Activated CD8-positive, alpha-beta T cell treated with anti-CD3 and anti-CD28 coated beads for 36 hours (primary cell): ENCODE results near the gene ERICH3. TPM values are rescaled to one million over a fixed set of nuclear protein-coding genes. Genes with fewer than 3 reads are reported as not detected.
A peak's percentile ranks its signal among the peaks of the same experiment; 100 is the strongest.

ENCODE experiments used
- ATAC-seq: fragments of 200-7000 bp; cut with Tn5 transposase; one replicate; pipeline ENCODE4 v1.10.0; 2021; ENCODE audit warnings: mild to moderate bottlenecking, moderate library complexity
- CTCF ChIA-PET: fragments of 350-600 bp; sonication (Branson Sonifier 250); formaldehyde crosslinking; loops from one replicate; lab custom pipeline; 2021; ENCODE audit warnings: antibody characterized with exemption; lab: Charles Lee
- POLR2A ChIA-PET: fragments of 350-600 bp; sonication (Branson Sonifier 250); formaldehyde crosslinking; loops from one replicate; lab custom pipeline; 2021; ENCODE audit warnings: antibody characterized with exemption; lab: Charles Lee
- DNase-seq: peaks from one replicate; pipeline ENCODE4 v3.0.0-alpha.2; 2020
- H3K27ac Mint-ChIP-seq: one replicate; pipeline ENCODE4 v1.8.0; 2021; ENCODE audit warnings: mild to moderate bottlenecking, mixed read lengths
- H3K27me3 Mint-ChIP-seq: one replicate; pipeline ENCODE4 v1.8.0; 2021; ENCODE audit warnings: mixed read lengths
- H3K36me3 Mint-ChIP-seq: one replicate; pipeline ENCODE4 v1.8.0; 2021; ENCODE audit warnings: low read depth, mixed read lengths
- H3K4me1 Mint-ChIP-seq: one replicate; pipeline ENCODE4 v1.8.0; 2021; ENCODE audit warnings: low read depth, mixed read lengths
- H3K4me3 Mint-ChIP-seq: one replicate; pipeline ENCODE4 v1.8.0; 2021; ENCODE audit warnings: mild to moderate bottlenecking, moderate library complexity, mixed read lengths
- H3K9me3 Mint-ChIP-seq: one replicate; pipeline ENCODE4 v1.8.0; 2021; ENCODE audit warnings: mixed read lengths
- intact Hi-C: fragments of 100-400 bp; cut with micrococcal nuclease; formaldehyde crosslinking; loops from one replicate; pipeline ENCODE4 v1.10.0; 2022
- total RNA-seq, 2 experiments: library from RNA; stranded (reverse); gene quantifications; one replicate each; pipeline ENCODE4 v1.2.3, GENCODE V29; 2021
- TF ChIP-seq, protein P1 (sequence below): fragments of 200-600 bp; IDR thresholded peaks from one replicate; pipeline ENCODE4 v1.8.0; 2022; ENCODE audit warnings: antibody characterized with exemption, mild to moderate bottlenecking

The ERICH3 gene
- total RNA-seq, 2 experiments from 2014 or later: not detected

DNA sequence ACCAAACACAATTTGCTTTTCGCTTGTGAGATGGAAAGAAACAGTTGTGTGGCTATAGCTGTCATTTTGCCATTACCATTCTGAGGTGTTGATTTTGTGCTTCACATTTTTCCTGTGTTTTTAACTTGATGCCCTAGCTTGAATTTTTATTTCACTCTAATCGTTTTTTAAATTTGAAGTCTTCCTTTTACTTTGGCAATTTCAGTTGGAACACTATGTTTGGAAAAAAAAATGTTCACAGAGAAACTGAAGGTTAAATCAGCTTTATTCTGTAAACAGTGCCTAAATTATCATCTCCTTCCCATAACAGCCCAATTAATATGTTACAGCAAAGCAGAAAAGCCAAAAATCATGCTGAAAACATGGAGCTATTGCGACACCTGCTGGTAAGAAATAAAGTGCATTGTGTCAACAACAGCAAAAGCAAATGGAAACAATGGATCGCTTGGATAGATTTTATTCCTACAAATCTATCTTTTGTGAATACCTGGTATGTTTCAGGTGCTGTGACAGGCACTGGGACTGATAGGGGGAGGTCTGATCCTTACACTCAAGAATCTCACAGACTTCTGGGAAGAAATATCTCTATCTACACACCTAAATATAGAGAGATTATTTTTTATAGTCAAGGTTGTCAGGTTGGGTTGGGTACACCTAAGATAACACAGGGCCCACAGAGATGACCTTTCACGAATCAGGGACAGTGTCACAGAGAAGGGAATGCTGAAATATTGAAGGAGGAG, 16.2 kb upstream of the ERICH3 start:
- ATAC-seq: no peak
- no peaks in the 10 kb centered on the region for H3K9me3 Mint-ChIP-seq
- CTCF ChIA-PET: interaction anchor here (0.7 to 4.0 kb wide), 26 partner anchors 9 to 898 kb away, joined by 3 to 13 read pairs (median 4); no protein-coding TSS in a partner anchor
- TF ChIP-seq, protein P1, sequence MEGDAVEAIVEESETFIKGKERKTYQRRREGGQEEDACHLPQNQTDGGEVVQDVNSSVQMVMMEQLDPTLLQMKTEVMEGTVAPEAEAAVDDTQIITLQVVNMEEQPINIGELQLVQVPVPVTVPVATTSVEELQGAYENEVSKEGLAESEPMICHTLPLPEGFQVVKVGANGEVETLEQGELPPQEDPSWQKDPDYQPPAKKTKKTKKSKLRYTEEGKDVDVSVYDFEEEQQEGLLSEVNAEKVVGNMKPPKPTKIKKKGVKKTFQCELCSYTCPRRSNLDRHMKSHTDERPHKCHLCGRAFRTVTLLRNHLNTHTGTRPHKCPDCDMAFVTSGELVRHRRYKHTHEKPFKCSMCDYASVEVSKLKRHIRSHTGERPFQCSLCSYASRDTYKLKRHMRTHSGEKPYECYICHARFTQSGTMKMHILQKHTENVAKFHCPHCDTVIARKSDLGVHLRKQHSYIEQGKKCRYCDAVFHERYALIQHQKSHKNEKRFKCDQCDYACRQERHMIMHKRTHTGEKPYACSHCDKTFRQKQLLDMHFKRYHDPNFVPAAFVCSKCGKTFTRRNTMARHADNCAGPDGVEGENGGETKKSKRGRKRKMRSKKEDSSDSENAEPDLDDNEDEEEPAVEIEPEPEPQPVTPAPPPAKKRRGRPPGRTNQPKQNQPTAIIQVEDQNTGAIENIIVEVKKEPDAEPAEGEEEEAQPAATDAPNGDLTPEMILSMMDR: peak; percentile 90
- POLR2A ChIA-PET: no interaction called here
- no peaks in the 10 kb centered on the region for H3K36me3 Mint-ChIP-seq
- intact Hi-C loops: no loop called here
- H3K27me3 Mint-ChIP-seq: peaks cover 2% of the 10 kb centered on the region
- H3K27ac Mint-ChIP-seq: no peak overlapping the region
- DNase-seq: peak; percentile 55
- no peak overlapping the region for H3K4me3 Mint-ChIP-seq
- no peaks in the 10 kb centered on the region for H3K4me1 Mint-ChIP-seq

DNA sequence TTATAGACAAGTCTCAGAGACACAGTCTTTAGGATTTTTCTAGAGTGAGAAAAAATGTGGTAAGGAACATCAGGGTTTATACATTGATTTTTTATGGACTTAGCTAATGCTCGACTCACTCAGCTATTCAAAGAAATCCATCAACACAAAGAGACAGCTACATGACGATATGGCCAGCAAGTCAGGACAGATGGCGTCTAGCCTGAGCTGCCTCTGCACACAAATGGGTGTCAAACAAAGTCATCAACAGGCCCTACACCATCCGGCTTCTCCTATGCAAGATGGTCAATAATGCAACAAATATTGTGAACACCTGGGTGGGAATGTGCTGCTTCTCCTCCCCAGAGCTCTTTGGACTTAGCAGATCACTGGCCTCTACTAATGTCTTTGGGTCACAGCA, 13.3 kb upstream of the ERICH3 start:
- Mint-ChIP-seq H3K36me3 (no peaks in the 10 kb centered on the region), H3K27ac (no peak overlapping the region), H3K4me1 (no peaks in the 10 kb centered on the region), H3K27me3 (peaks cover 4% of the 10 kb centered on the region), H3K9me3 (no peaks in the 10 kb centered on the region), H3K4me3 (no peak overlapping the region)
- ATAC-seq (no peak), DNase-seq (no peak)
- intact Hi-C loops: no loop called here
- CTCF ChIA-PET: interaction anchor here (1.1 kb wide), 1 partner anchor 52 kb away, joined by 3 read pairs; no protein-coding TSS in a partner anchor
- TF ChIP-seq, protein P1: no peak
- POLR2A ChIA-PET: no interaction called here

DNA sequence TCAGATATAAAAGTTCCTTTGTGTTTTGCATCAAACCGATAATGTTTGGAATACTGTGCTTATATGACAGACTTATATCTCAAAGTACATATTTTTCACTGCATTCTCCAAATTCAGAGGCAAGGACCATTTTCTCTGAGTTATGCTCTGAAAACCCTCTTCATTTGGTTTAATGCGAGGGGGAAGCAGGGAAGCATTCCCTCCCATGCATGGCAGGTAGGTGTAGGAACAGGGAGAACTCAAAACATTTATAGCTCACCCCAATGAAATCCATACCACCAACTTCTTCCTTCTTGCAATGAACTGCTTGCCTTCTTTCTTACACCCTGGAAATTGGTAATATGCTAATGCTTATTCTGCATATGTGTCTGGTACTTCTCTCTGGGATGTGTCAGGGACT, 10.7 kb upstream of the ERICH3 start:
- Mint-ChIP-seq H3K27ac (no peak overlapping the region), H3K27me3 (peaks cover 6% of the 10 kb centered on the region), H3K4me3 (no peak overlapping the region), H3K9me3 (no peaks in the 10 kb centered on the region), H3K4me1 (no peaks in the 10 kb centered on the region), H3K36me3 (no peaks in the 10 kb centered on the region)
- CTCF ChIA-PET: no interaction called here
- DNase-seq (no peak), ATAC-seq (no peak)
- POLR2A ChIA-PET: no interaction called here
- intact Hi-C loops: no loop called here
- TF ChIP-seq, protein P1: no peak

DNA sequence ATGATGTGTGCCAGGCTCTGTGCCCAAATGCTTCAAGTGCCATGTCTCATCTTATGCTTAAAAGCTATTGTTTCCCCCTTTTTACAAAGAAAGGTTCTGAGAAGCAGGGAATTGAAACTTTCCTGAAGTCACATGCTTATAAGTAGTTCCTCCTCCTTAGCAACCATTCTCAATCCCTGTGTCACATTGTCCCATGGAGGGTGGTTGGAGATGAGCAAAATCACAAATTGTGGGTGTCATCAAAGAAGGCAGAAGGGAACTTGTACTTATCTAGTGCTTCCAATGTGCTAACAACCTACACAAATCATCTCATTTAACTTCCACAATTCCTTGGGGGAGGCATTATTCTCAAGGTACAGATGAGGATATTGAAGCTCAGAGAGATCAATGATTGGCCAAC, 10.1 kb upstream of the ERICH3 start:
- no peak for ATAC-seq
- Mint-ChIP-seq H3K4me1 (no peaks in the 10 kb centered on the region), H3K27ac (no peak overlapping the region), H3K36me3 (no peaks in the 10 kb centered on the region), H3K27me3 (peaks cover 6% of the 10 kb centered on the region), H3K9me3 (no peaks in the 10 kb centered on the region), H3K4me3 (no peak overlapping the region)
- ChIA-PET CTCF (no interaction called here), POLR2A (no interaction called here)
- DNase-seq: no peak
- intact Hi-C loops: no loop called here
- TF ChIP-seq, protein P1: no peak

DNA sequence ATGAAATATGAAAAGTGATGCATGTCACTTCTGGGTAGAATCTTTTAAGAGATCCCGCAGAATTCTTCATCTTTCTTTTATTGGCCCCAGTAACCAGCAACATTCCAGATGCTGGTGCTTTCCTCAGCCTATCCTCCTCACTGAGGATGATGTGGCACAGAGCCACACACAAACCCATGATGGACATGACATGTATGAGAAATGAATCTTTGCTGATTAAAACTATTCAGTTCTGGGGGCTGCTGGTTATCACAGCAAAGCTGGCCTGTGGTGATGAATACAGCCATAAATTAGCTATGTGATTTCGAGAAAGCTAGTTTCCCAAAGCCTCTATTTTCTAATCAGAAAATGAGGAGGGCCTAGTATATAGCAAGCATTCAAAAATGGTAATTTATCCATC, 8.3 kb upstream of the ERICH3 start:
- Mint-ChIP-seq H3K4me3 (no peak overlapping the region), H3K27ac (no peak overlapping the region), H3K27me3 (peaks cover 6% of the 10 kb centered on the region), H3K9me3 (no peaks in the 10 kb centered on the region), H3K36me3 (no peaks in the 10 kb centered on the region), H3K4me1 (no peaks in the 10 kb centered on the region)
- DNase-seq (no peak), ATAC-seq (no peak)
- CTCF ChIA-PET: no interaction called here
- TF ChIP-seq, protein P1: no peak
- POLR2A ChIA-PET: no interaction called here
- intact Hi-C loops: no loop called here
